Naive thymus-derived CD4-positive, alpha-beta T cell (primary cell): ENCODE measurements around the gene FAAP100. TPM values are rescaled to one million over a fixed set of nuclear protein-coding genes. Genes with fewer than 3 reads are reported as not detected.

ENCODE experiments used
- ATAC-seq: fragments of 150-1000 bp; cut with Tn5 transposase; 2 replicates; pipeline ENCODE4 v1.10.0; 2021; ENCODE audit warnings: mild to moderate bottlenecking, moderate library complexity
- CTCF ChIA-PET: fragments of 350-600 bp; sonication (Branson Sonifier 250); formaldehyde crosslinking; loops from one replicate; lab custom pipeline; 2021; ENCODE audit warnings: antibody characterized with exemption; lab: Charles Lee
- POLR2A ChIA-PET: fragments of 350-600 bp; sonication (Branson Sonifier 250); formaldehyde crosslinking; loops from one replicate; lab custom pipeline; 2021; ENCODE audit warnings: antibody characterized with exemption, inconsistent platforms; lab: Charles Lee
- DNase-seq, 9 donors: peaks; one replicate each; pipeline versions ENCODE4 v3.0.0 to v3.0.0-alpha.2; 2020 to 2022; ENCODE audit warnings: mixed read lengths in 1 of 9
- H3K27ac ChIP-seq: one replicate; pipeline ENCODE4 v1.7.0; 2013; ENCODE audit warnings: mild to moderate bottlenecking, low read depth, low read length, moderate library complexity
- H3K27me3 ChIP-seq, 2 donors: one replicate each; pipeline ENCODE4 v1.7.0; 2013; ENCODE audit warnings: low read length in 2 of 2, mild to moderate bottlenecking in 2 of 2, moderate library complexity in 2 of 2; ENCODE audit not compliant: control insufficient read depth in 2 of 2, insufficient read depth in 2 of 2
- H3K36me3 ChIP-seq, 3 experiments: 1 replicate in 2 of 3; 2 replicates in 1 of 3; pipeline ENCODE4 v1.7.0; 2013; ENCODE audit warnings: low read length in 3 of 3, mild to moderate bottlenecking in 3 of 3, moderate library complexity in 1 of 3; ENCODE audit not compliant: insufficient read depth in 3 of 3, control insufficient read depth in 2 of 3
- H3K4me1 ChIP-seq, 2 donors: one replicate each; pipeline ENCODE4 v1.7.0; 2013; ENCODE audit warnings: low read length in 2 of 2, mild to moderate bottlenecking in 2 of 2, moderate library complexity in 1 of 2; ENCODE audit not compliant: control insufficient read depth in 2 of 2, insufficient read depth in 2 of 2
- H3K4me3 ChIP-seq: 2 replicates; pipeline ENCODE4 v1.7.0; 2013; ENCODE audit warnings: mild to moderate bottlenecking, low read length
- H3K9me3 ChIP-seq, 3 experiments: 1 replicate in 2 of 3; 2 replicates in 1 of 3; pipeline ENCODE4 v1.7.0; 2013; ENCODE audit warnings: low read length in 3 of 3; ENCODE audit not compliant: control insufficient read depth in 2 of 3
- H3K27ac Mint-ChIP-seq, 9 donors: one replicate each; pipeline ENCODE4 v1.8.0; 2020 to 2022; ENCODE audit warnings: mixed read lengths in 9 of 9, mild to moderate bottlenecking in 8 of 9, moderate library complexity in 5 of 9, inconsistent platforms in 2 of 9
- H3K27me3 Mint-ChIP-seq, 5 donors: one replicate each; pipeline ENCODE4 v1.8.0; 2021 to 2022; ENCODE audit warnings: mixed read lengths in 5 of 5, mild to moderate bottlenecking in 1 of 5
- H3K36me3 Mint-ChIP-seq, 5 donors: one replicate each; pipeline ENCODE4 v1.8.0; 2020 to 2022; ENCODE audit warnings: mixed read lengths in 5 of 5, mild to moderate bottlenecking in 3 of 5, inconsistent platforms in 1 of 5
- H3K4me1 Mint-ChIP-seq, 7 donors: one replicate each; pipeline ENCODE4 v1.8.0; 2020 to 2022; ENCODE audit warnings: mixed read lengths in 7 of 7, mild to moderate bottlenecking in 3 of 7, inconsistent platforms in 1 of 7
- H3K4me3 Mint-ChIP-seq, 10 donors: one replicate each; pipeline ENCODE4 v1.8.0; 2020 to 2022; ENCODE audit warnings: mild to moderate bottlenecking in 10 of 10, mixed read lengths in 10 of 10, moderate library complexity in 6 of 10, inconsistent platforms in 2 of 10
- H3K9me3 Mint-ChIP-seq, 11 donors: one replicate each; pipeline ENCODE4 v1.8.0; 2020 to 2022; ENCODE audit warnings: mixed read lengths in 11 of 11, mild to moderate bottlenecking in 4 of 11, inconsistent platforms in 1 of 11, moderate library complexity in 1 of 11
- intact Hi-C, 2 donors: fragments of 100-400 bp; cut with micrococcal nuclease; formaldehyde crosslinking; loops; one replicate each; pipeline ENCODE4 v1.15.1; 2023
- polyA plus RNA-seq, 2 donors: library from polyadenylated mRNA; unstranded; fragments of 300-500 nt; fragmentation: Illumina TruSeq; gene quantifications; one replicate each; pipeline ENCODE4 v1.2.3, GENCODE V29; 2021
- total RNA-seq, 6 experiments: library from RNA in 5 of 6; stranded (reverse) in 5 of 6; gene quantifications; 1 replicate in 5 of 6; 2 replicates in 1 of 6; pipeline ENCODE4 v1.2.3 and lab custom pipeline; 2021 to 2026

The FAAP100 gene
- total and polyA plus RNA-seq, 7 experiments from 2014 or later, result 9.0 to 57.0 (median 37.7) TPM

DNA sequence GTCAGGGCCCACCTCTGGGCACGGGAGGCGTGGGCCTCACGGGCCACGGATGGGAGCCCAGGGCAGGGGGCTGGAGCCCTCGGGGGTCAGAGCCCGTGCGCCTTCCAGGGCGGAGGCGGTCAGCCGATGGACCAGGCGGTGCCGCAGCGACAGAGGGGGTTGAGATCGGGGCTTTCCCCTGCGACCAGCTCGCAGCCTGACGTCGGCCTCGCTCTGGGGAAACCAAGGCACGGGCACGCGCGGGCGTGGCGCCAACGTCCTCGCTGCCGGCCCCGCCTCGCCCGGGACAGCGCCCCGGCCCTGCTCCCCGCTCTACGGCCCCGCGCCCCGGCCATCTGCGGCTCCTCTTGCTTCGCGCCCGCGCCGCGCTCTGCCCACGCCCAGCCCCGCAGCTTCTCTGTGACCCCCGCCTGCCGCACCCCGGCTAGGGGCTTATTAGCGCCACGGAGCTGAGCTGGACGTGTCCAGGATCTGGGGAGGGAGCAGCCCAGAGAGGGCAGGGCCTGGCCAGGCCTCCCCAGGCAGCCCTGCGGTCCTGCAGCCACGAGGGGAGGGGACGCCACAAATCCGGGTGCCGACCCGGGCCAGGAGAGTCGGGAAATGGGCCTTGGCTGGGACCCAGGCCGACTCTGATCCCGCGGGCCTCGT, 53.1 kb downstream of the FAAP100 start:
- H3K9me3 ChIP-seq, result no peaks in the 10 kb centered on the region
- Mint-ChIP-seq H3K9me3 (no peaks in the 10 kb centered on the region), H3K4me1 (no peaks in the 10 kb centered on the region), H3K27me3 (peaks cover 0 to 30% (median 0%) of the 10 kb centered on the region in 5 donors), H3K36me3 (no peaks in the 10 kb centered on the region), H3K27ac (no peak overlapping the region), H3K4me3 (no peak overlapping the region)
- POLR2A ChIA-PET, result interaction anchor here (1.8 kb wide), 1 partner anchor 10 kb away, joined by 4 read pairs; no protein-coding TSS in a partner anchor
- H3K36me3 ChIP-seq, result no peaks in the 10 kb centered on the region
- H3K27me3 ChIP-seq, result no peaks in the 10 kb centered on the region
- CTCF ChIA-PET, result no interaction called here
- no peaks in the 10 kb centered on the region for H3K4me1 ChIP-seq
- H3K27ac ChIP-seq, result no peak overlapping the region
- no peak for ATAC-seq
- DNase-seq, result no peak
- H3K4me3 ChIP-seq, result no peak overlapping the region
- intact Hi-C loops, result no loop called here

DNA sequence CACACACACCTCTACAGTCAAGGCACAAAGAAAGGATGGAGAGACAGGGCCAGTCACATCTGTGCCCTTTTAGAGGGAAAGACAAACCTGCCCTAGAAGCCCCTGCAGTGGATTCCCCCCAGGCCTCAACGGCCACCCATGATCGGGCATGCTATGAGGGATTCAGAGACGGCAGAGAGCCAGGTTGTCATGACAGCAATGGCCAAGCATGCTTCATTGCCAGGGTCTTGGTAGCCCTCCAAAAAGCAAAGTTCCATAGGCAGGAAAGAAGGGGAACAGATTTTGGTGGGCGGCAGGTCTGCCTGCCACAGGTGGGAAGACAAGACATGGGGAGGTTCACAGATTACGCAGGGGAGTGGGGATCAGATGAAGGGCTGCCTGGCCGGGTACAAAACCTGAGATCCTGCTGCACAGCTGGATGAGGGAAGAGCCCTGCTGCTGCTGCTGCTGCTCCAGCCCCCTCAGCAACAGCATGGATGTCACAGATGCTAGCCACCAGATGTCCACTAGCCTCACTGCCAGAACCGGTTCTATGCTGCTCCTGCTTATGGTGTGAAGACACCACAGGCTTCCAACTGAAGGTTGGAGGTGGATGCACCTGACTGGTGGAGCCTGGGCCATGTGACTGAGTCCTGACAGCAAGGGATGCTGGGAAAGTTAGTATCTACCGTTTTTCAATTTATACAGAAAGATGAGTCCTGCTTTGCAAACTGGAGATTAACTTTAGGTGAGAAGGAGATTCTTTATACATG, 57.4 kb downstream of the FAAP100 start:
- Histone ChIP-seq H3K27ac (no peak overlapping the region), H3K4me3 (no peak overlapping the region), H3K9me3 (no peaks in the 10 kb centered on the region), H3K4me1 (no peaks in the 10 kb centered on the region), H3K36me3 (no peaks in the 10 kb centered on the region), H3K27me3 (no peaks in the 10 kb centered on the region)
- ChIA-PET POLR2A (interaction anchor here (0.7 to 2.3 kb wide), 2 partner anchors 14 to 16 kb away, joined by 3 to 6 read pairs; no protein-coding TSS in a partner anchor), CTCF (no interaction called here)
- Mint-ChIP-seq H3K4me3 (no peak overlapping the region), H3K36me3 (no peaks in the 10 kb centered on the region), H3K27ac (no peak overlapping the region), H3K27me3 (peaks cover 0 to 33% (median 0%) of the 10 kb centered on the region in 5 donors), H3K9me3 (no peaks in the 10 kb centered on the region), H3K4me1 (peaks cover 0 to 4% (median under 1%) of the 10 kb centered on the region in 7 donors)
- no peak for DNase-seq
- ATAC-seq, result no peak
- intact Hi-C loops, result no loop called here

GRCh38 chr17:81493198-81494038, 58.7 kb downstream of the FAAP100 start:
- Mint-ChIP-seq H3K4me3 (no peak overlapping the region), H3K27ac (no peak overlapping the region), H3K9me3 (no peaks in the 10 kb centered on the region), H3K4me1 (peaks cover 0 to 7% (median 4%) of the 10 kb centered on the region in 7 donors), H3K36me3 (no peaks in the 10 kb centered on the region), H3K27me3 (peaks cover 0 to 32% (median 0%) of the 10 kb centered on the region in 5 donors)
- H3K4me3 ChIP-seq, result no peak overlapping the region
- H3K27ac ChIP-seq, result no peak overlapping the region
- intact Hi-C loops, result no loop called here
- no peaks in the 10 kb centered on the region for H3K4me1 ChIP-seq
- H3K9me3 ChIP-seq, result no peaks in the 10 kb centered on the region
- no peaks in the 10 kb centered on the region for H3K27me3 ChIP-seq
- no peaks in the 10 kb centered on the region for H3K36me3 ChIP-seq
- no peak for DNase-seq
- CTCF ChIA-PET, result interaction anchor here (0.6 kb wide), 1 partner anchor 107 kb away, joined by 5 read pairs; no protein-coding TSS in a partner anchor
- POLR2A ChIA-PET, result interaction anchor here (0.6 kb wide), 1 partner anchor 14 kb away, joined by 4 read pairs; no protein-coding TSS in a partner anchor
- ATAC-seq, result no peak

- CTCF ChIA-PET, result interaction anchor here (0.6 kb wide), 1 partner anchor 108 kb away, joined by 5 read pairs; no protein-coding TSS in a partner anchor
- ATAC-seq, result no peak
These were observed 59.4 kb downstream of the FAAP100 start for GRCh38 chr17:81492706-81493105.

DNA sequence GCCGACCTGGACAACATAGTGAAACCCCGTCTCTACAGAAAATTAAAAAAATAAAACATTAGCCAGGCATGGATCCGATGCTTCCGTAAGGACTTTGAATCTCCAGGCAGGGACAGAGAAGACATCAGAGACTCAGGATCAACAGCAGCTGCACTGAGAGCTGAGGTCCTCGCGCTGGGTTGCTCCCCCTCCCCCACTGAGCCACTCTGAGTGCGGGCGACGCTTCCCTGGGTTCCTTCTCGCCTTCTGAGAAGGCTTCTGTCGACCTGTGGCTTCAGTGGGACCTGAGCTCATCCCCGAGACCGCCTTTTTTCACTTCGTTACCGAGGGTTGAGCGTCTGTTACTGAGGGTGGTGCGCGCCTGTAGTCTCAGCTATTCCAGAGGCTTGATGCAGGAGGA, 60.0 kb downstream of the FAAP100 start:
- ATAC-seq, result no peak
- Histone ChIP-seq H3K9me3 (no peaks in the 10 kb centered on the region), H3K27me3 (no peaks in the 10 kb centered on the region), H3K4me3 (no peak overlapping the region), H3K27ac (no peak overlapping the region), H3K36me3 (no peaks in the 10 kb centered on the region), H3K4me1 (no peaks in the 10 kb centered on the region)
- Mint-ChIP-seq H3K27me3 (peaks cover 0 to 26% (median 0%) of the 10 kb centered on the region in 5 donors), H3K4me3 (no peak overlapping the region), H3K36me3 (no peaks in the 10 kb centered on the region), H3K4me1 (peaks cover 0 to 7% (median 4%) of the 10 kb centered on the region in 7 donors), H3K9me3 (no peaks in the 10 kb centered on the region), H3K27ac (no peak overlapping the region)
- POLR2A ChIA-PET, result interaction anchor here (1.0 kb wide), 2 partner anchors 16 to 19 kb away, joined by 3 to 5 read pairs; no protein-coding TSS in a partner anchor
- CTCF ChIA-PET, result no interaction called here
- no peak for DNase-seq
- intact Hi-C loops, result no loop called here

More at GRCh38 chr17:81492706-81493105, 59.4 kb downstream of the FAAP100 start:
- Mint-ChIP-seq H3K9me3 (no peaks in the 10 kb centered on the region), H3K4me1 (peaks cover 0 to 7% (median 4%) of the 10 kb centered on the region in 7 donors), H3K27me3 (peaks cover 0 to 26% (median 0%) of the 10 kb centered on the region in 5 donors), H3K36me3 (no peaks in the 10 kb centered on the region), H3K27ac (no peak overlapping the region), H3K4me3 (no peak overlapping the region)
- no peak overlapping the region for H3K4me3 ChIP-seq
- POLR2A ChIA-PET, result interaction anchor here (1.0 kb wide), 2 partner anchors 16 to 18 kb away, joined by 3 to 5 read pairs; no protein-coding TSS in a partner anchor
- intact Hi-C loops, result no loop called here
- no peaks in the 10 kb centered on the region for H3K9me3 ChIP-seq
- no peaks in the 10 kb centered on the region for H3K27me3 ChIP-seq
- no peaks in the 10 kb centered on the region for H3K36me3 ChIP-seq
- no peak for DNase-seq
- no peaks in the 10 kb centered on the region for H3K4me1 ChIP-seq
- H3K27ac ChIP-seq, result no peak overlapping the region

- no peak for ATAC-seq
- Mint-ChIP-seq H3K4me3 (no peak overlapping the region), H3K27ac (no peak overlapping the region), H3K36me3 (no peaks in the 10 kb centered on the region), H3K27me3 (peaks cover 0 to 26% (median 0%) of the 10 kb centered on the region in 5 donors), H3K9me3 (no peaks in the 10 kb centered on the region), H3K4me1 (peaks cover 0 to 8% (median 4%) of the 10 kb centered on the region in 7 donors)
- ChIA-PET CTCF (no interaction called here), POLR2A (interaction anchor here (1.0 kb wide), 2 partner anchors 17 to 19 kb away, joined by 3 to 5 read pairs; no protein-coding TSS in a partner anchor)
- no peak for DNase-seq
- Histone ChIP-seq H3K27ac (no peak overlapping the region), H3K4me1 (no peaks in the 10 kb centered on the region), H3K9me3 (no peaks in the 10 kb centered on the region), H3K27me3 (no peaks in the 10 kb centered on the region), H3K36me3 (no peaks in the 10 kb centered on the region), H3K4me3 (no peak overlapping the region)
- intact Hi-C loops, result no loop called here
These were observed 60.4 kb downstream of the FAAP100 start for GRCh38 chr17:81491761-81492160.
